ENCODE measurements around the gene PTPRG. TPM values are rescaled to one million over a fixed set of nuclear protein-coding genes. Genes with fewer than 3 reads are reported as not detected.

Gene PTPRG
- total and polyA plus RNA-seq, 8 donors: 50.9 to 88.4 (median 54.4) TPM

DNA sequence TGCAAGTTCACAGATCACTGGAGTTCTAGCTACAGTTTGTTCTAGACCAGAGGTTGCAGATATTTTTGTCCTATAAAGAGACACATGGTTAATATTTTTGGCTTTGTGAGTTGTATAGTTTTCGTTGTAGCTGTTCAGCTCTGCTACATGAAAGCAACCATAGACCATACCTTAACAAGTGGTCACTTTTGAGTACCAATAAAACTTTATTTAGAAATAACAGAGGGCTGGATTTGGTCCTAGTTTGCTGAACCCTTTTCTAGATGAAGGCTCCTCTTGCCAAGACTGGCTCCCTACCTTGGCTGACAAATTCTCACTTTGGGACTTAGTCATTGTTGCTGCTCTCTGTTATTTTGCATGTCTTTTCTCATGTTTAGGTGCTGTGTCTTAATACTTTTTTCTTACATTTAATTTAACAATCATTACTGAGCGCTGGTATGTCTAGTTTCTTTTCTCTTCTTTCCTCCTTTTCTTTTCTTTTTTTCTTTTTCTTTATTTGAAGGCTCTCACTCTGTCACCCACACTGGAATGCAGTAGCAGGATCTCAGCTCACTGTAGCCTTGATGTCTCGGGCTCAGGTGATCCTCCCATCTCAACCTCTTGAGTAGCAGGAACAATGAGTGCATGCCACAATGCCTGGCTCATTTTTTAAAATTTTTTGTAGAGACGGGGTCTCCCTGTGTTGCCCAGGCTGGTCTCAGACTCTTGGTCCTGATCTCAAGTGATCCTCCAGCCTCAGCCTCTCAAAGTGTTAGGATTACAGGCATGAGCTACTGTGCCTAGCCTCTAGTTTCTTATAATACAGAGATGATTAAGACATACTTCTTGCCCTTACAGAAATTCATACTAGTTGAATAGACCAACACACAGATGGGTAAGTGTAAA lies 227.5 kb downstream of the PTPRG start:
- no peak for TF ChIP-seq CTCF (IDR thresholded peaks at IDR 0.05)
- H3K4me3 ChIP-seq: no peak overlapping the region
- DNase-seq (no peak), ATAC-seq (no peak)
- H3K36me3 ChIP-seq: no peaks in the 10 kb centered on the region
- no peaks in the 10 kb centered on the region for H3K27me3 ChIP-seq
- H3K4me1 ChIP-seq: peaks cover 0 to 4% of the 10 kb centered on the region in 2 donors
- intact Hi-C loops (cut with DNase I): no loop called here
- H3K27ac ChIP-seq: no peak overlapping the region
- H3K9me3 ChIP-seq: no peaks in the 10 kb centered on the region

DNA sequence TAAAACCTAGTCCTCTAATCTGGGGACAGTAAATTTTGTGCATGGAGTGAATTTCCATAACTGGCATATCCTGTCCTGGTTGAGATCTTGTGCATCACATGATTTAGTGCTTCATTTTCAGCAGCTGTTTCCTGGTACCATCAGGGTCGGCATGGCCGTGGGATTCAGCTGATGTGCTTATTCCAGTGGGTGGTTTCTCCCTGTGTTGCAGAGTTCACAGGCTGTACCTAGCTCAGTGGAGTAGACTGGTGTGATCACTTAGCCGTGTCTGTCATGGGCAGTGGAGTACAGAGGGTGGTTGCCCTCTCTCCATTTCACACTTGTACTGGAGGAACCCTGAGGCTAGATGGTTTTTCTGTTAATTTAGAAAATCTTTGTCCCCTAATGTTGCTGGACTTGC lies 228.5 kb downstream of the PTPRG start:
- Histone ChIP-seq H3K27ac (no peak overlapping the region), H3K4me3 (no peak overlapping the region), H3K27me3 (no peaks in the 10 kb centered on the region), H3K9me3 (no peaks in the 10 kb centered on the region), H3K36me3 (no peaks in the 10 kb centered on the region), H3K4me1 (peaks cover 0 to 4% of the 10 kb centered on the region in 2 donors)
- intact Hi-C loops (cut with DNase I): no loop called here
- no peak for TF ChIP-seq CTCF (IDR thresholded peaks at IDR 0.05)
- no peak for DNase-seq
- no peak for ATAC-seq

GRCh38 chr3:61790411-61790810 lies 229.0 kb downstream of the PTPRG start:
- H3K27ac ChIP-seq: no peak overlapping the region
- H3K4me3 ChIP-seq: no peak overlapping the region
- intact Hi-C loops (cut with DNase I): no loop called here

GRCh38 chr3:61793056-61793455 lies 231.7 kb downstream of the PTPRG start:
- H3K4me3 ChIP-seq: no peak overlapping the region
- H3K4me1 ChIP-seq: peaks cover 4 to 7% of the 10 kb centered on the region in 2 donors
- no peak for TF ChIP-seq CTCF (IDR thresholded peaks at IDR 0.05)
- no peaks in the 10 kb centered on the region for H3K9me3 ChIP-seq
- ATAC-seq (no peak), DNase-seq (no peak)
- intact Hi-C loops (cut with DNase I): no loop called here
- H3K27me3 ChIP-seq: no peaks in the 10 kb centered on the region
- no peak overlapping the region for H3K27ac ChIP-seq
- H3K36me3 ChIP-seq: no peaks in the 10 kb centered on the region

More at GRCh38 chr3:61790411-61790810, 229.0 kb downstream of the PTPRG start:
- Histone ChIP-seq H3K4me1 (peaks cover 0 to 4% of the 10 kb centered on the region in 2 donors), H3K27me3 (no peaks in the 10 kb centered on the region), H3K9me3 (no peaks in the 10 kb centered on the region), H3K36me3 (no peaks in the 10 kb centered on the region)
- ATAC-seq (no peak), DNase-seq (no peak)
- TF ChIP-seq CTCF (IDR thresholded peaks at IDR 0.05): no peak

DNA sequence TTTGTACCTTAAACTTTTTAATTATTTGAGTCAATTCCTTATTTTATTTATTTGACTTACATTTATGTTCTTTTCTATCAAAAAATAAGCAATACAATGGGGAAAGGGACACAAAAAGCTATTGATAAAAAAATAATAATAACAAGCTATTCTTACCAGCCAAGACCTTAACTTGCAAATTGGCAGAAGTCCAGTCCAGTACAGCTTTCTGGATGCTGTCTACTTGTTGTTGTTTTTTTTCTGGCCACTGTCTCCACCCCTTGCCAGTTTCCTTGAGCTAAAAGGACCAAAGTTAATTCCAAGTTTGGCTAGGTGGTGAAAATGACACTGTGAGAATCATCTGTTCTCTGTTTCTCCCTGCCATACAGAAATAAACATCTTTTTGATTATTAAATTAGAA lies 232.2 kb downstream of the PTPRG start:
- Histone ChIP-seq H3K36me3 (no peaks in the 10 kb centered on the region), H3K27ac (no peak overlapping the region), H3K9me3 (no peaks in the 10 kb centered on the region), H3K4me1 (peaks cover 4 to 7% of the 10 kb centered on the region in 2 donors), H3K27me3 (no peaks in the 10 kb centered on the region), H3K4me3 (no peak overlapping the region)
- ATAC-seq (no peak), DNase-seq (no peak)
- intact Hi-C loops (cut with DNase I): no loop called here
- TF ChIP-seq CTCF (IDR thresholded peaks at IDR 0.05): no peak

Measured in left lung (tissue), 10 donors.